Activated T-helper 17 cell treated with anti-CD3 and anti-CD28 coated beads, Interleukin-2, amount 50 U/mL, for 72 hours (primary cell): Measurements from ENCODE around the gene FOXO3B. TPM values are rescaled to one million over a fixed set of nuclear protein-coding genes. Genes with fewer than 3 reads are reported as not detected.
"Not testable (repeated sequence)": the region's sequence is repeated elsewhere in the genome, so short reads cannot be mapped to it uniquely, and the experiment has no call there.

Experiments used
- ATAC-seq: fragments of 150-1000 bp; cut with Tn5 transposase; replicated peaks from 2 replicates; pipeline ENCODE4 v1.10.0; 2021; ENCODE audit warnings: mild to moderate bottlenecking, moderate library complexity
- H3K27ac Mint-ChIP-seq: one replicate; pipeline ENCODE4 v1.8.0; 2022; ENCODE audit warnings: mixed read lengths
- H3K27me3 Mint-ChIP-seq: one replicate; pipeline ENCODE4 v1.8.0; 2022; ENCODE audit warnings: mixed read lengths
- H3K36me3 Mint-ChIP-seq: one replicate; pipeline ENCODE4 v1.8.0; 2022; ENCODE audit warnings: low read depth, mild to moderate bottlenecking, mixed read lengths
- H3K4me1 Mint-ChIP-seq: one replicate; pipeline ENCODE4 v1.8.0; 2022; ENCODE audit warnings: mixed read lengths
- H3K4me3 Mint-ChIP-seq: one replicate; pipeline ENCODE4 v1.8.0; 2022; ENCODE audit warnings: mild to moderate bottlenecking, mixed read lengths
- H3K9me3 Mint-ChIP-seq: one replicate; pipeline ENCODE4 v1.8.0; 2022; ENCODE audit warnings: mixed read lengths
- total RNA-seq, 2 donors: library from RNA; stranded (reverse); gene quantifications; one replicate each; pipeline ENCODE4 v1.2.3, GENCODE V29; 2022

The FOXO3B gene
- total RNA-seq = 1 to 10 TPM; 4.4 to 7.7 TPM

DNA sequence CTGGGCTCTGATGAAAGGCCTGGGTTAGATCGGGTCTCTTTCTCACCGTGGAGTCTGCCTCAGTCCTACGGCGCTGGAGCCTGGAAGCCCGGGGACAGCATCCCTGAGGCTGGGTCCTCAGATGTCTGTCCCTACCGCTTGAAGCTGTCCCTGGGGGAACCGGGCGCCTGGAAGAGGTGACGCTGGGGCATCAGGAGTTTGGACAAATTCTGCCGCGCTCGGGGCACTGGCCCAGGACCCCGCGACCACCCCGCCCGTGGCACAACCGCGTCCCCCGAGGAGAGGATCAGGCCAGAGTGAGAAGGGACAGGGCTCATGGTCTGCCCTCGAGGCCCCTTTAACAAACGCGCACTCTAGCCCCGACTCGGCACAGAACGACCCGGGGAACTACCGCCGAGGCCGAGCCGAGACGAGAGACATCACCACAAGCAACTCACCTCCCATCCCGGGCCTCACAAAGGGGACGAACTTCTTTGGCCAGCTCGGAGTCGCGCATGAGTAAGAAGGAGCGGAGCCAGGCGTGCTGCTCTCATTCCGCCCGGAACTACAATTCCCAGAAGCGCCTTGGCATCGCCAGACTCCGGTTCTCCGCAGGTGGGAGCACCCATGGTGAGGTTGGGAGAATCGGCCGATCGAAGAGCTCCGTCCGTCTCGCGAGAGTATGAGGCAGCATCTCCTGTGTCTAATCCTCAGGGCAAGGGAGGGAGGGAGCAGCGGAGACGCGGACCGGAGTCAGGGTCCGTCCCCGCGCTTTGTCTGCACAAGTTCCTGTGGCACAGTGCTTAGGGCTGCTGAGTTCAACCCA lies at the start of gene FOXO3B:
Gene FOXO3B (minus strand): TSS at position 548 of the 805 bp plus-strand sequence. CDS start 663 bp downstream, outside the sequence.
- peak; percentile 96 for ATAC-seq
- H3K4me1 Mint-ChIP-seq, H3K27ac Mint-ChIP-seq, H3K9me3 Mint-ChIP-seq, H3K27me3 Mint-ChIP-seq, H3K36me3 Mint-ChIP-seq: not testable (repeated sequence)
- H3K4me3 Mint-ChIP-seq = peak within 1 kb of the TSS; percentile 64

DNA sequence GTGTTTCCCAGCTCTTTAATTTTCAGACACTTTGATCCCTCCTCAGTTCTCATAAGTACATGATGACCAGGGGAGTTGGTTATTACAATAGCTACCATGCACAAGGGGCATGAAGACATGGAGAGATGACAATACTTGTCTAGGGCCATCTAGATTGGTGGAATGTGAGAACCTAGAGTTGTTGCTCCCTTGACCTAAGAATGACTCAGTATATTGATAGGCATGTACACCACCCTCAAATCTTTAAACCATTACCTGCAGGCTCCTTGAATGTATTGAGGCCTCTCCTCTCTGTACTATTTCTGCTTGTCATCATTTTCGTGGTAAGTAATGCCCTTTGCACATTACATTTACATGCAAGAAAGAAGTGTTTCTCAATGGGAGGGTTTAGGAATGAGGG lies 41.4 kb upstream of the FOXO3B start:
- not testable (repeated sequence) for ATAC-seq, H3K27me3 Mint-ChIP-seq, H3K36me3 Mint-ChIP-seq, H3K4me3 Mint-ChIP-seq, H3K9me3 Mint-ChIP-seq, H3K4me1 Mint-ChIP-seq, H3K27ac Mint-ChIP-seq

DNA sequence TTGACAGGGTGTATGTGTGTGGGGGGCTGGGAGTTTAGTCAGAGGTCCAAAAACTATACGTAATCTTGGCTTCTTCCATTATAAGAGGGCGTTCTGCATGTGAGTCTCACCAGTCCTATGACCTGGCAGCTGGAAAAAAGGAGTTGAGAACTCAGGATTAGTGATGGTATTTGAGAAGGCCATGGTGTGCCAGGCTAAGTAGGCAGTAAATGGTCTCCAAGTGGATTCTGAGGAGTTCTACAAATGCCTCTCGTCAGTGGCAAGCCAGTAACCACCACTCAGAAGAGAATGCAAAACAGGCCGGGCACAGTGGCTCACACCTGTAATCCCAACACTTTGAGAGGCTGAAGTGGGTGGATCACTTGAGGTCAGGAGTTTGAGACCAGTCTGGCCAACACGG lies 40.5 kb upstream of the FOXO3B start:
- H3K9me3 Mint-ChIP-seq, H3K27me3 Mint-ChIP-seq, ATAC-seq, H3K27ac Mint-ChIP-seq, H3K36me3 Mint-ChIP-seq, H3K4me3 Mint-ChIP-seq, H3K4me1 Mint-ChIP-seq: not testable (repeated sequence)

DNA sequence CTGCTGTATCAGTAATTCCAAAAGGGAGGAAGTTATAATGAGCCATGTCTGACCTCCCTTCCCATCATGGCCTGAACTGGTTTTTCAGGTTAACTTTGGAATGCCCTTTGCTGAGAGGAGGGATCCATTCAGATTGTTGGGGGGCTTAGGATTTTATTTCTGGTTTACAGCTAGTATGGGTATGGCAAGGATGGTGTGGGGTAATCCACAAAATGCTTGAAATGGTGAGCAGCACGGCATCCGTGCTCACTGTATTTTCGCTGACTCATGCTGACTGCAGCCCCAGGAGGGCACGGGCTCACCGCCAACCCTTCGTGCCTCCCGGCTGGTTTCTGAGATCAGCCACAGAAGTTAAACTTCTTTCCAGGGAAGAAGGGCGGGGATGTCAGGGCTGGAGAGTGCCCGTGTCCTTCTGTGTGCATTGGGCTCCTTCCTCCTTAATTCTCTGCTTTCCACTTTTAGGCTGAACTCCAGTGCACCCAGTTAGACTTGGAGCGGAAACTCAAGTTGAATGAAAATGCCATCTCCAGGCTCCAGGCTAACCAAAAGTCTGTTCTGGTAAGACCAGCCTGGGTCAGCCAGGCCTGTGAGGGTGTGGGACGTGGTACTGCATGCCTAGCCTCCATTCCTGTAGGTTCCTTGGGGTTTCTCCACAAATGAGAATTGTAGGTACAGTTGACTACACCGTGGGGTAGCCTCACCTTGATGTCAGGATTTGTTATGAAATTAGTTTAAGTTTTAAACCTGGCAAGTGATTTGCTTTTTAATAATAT lies 39.8 kb upstream of the FOXO3B start:
- H3K27ac Mint-ChIP-seq, H3K27me3 Mint-ChIP-seq, H3K9me3 Mint-ChIP-seq, H3K36me3 Mint-ChIP-seq, H3K4me1 Mint-ChIP-seq, ATAC-seq, H3K4me3 Mint-ChIP-seq: not testable (repeated sequence)

DNA sequence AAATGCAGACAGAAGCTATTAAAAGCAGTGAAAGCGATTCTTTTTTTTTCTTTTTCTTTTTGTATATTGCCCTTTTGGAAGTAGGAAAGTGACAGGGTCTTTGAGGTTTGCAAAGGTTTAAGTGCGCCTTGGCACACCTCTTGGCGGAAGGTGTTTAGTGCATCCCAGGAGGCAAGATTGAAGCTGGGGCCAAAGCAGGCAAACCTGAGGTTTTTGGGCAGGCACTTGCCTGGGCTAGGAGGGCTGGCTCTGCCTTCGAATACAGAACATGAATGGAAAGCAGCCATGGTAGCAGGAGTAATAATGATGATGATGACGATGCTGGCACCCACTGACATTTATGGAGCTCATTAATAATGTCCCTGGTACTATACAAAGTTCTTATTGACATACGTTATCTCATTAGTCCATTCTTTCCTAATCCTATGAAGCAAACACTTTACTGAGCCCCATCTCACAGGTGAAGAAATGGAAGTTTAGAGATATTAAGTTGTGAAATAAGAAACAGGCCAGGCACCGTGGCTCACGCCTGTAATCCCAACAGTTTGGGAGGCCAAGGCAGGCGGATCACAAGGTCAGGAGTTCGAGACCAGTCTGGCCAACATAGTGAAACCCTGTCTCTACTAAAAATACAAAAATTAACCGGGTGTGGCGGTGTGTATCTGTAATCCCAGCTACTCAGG lies 37.5 kb upstream of the FOXO3B start:
- not testable (repeated sequence) for ATAC-seq, H3K27ac Mint-ChIP-seq

DNA sequence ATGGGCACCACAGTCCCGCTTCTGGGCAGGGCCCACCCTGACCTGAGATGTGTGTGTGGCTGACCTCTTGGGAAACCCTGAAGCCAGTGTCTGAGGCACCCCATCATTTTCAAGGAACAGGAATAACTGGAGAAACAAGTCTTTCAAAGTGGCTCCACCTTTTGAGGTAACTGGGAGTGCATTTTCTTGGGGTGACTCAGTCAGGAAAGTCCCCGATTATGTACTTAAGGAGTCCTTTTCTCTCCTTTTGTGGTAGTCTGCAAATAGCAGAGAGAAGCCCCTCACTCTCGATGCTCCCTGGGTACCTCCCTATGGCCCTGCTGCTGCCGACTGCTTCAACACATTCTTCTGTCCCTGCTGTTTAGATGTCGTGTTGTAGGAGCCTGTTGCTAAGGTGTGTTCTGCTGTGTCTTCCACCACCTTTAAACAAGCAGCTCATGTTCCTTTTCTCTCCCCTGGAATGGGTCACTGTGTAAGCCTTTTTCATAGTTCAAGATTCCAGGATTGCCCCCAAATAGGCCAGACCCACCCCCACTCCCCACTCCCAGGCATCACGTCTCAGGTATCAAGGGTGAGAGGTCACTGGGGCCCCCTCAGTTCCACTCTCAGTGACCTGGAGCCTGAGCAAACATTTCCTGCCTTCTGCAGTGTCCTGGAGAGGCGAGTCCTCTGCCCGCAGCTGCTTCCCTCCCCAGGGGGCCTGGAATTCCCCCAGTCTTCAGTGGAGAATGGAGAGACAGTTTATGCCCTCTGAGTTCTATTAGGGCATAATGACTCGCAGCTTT lies 36.7 kb upstream of the FOXO3B start:
- H3K4me3 Mint-ChIP-seq, H3K4me1 Mint-ChIP-seq, H3K36me3 Mint-ChIP-seq, H3K27me3 Mint-ChIP-seq, ATAC-seq, H3K9me3 Mint-ChIP-seq: not testable (repeated sequence)
- H3K27ac Mint-ChIP-seq = peak overlapping the region; percentile 54

More for the DNA sequence above, 37.5 kb upstream of the FOXO3B start:
- H3K9me3 Mint-ChIP-seq, H3K36me3 Mint-ChIP-seq, H3K4me3 Mint-ChIP-seq, H3K27me3 Mint-ChIP-seq, H3K4me1 Mint-ChIP-seq: not testable (repeated sequence)

GRCh38 chr17:18712354-18712999 lies 30.4 kb upstream of the FOXO3B start:
- not testable (repeated sequence) for H3K4me1 Mint-ChIP-seq

GRCh38 chr17:18708215-18708614 lies 26.1 kb upstream of the FOXO3B start:
- not testable (repeated sequence) for H3K36me3 Mint-ChIP-seq, H3K4me3 Mint-ChIP-seq, H3K27me3 Mint-ChIP-seq, H3K4me1 Mint-ChIP-seq, ATAC-seq, H3K27ac Mint-ChIP-seq, H3K9me3 Mint-ChIP-seq

More at GRCh38 chr17:18712354-18712999, 30.4 kb upstream of the FOXO3B start:
- H3K27me3 Mint-ChIP-seq, H3K36me3 Mint-ChIP-seq, H3K9me3 Mint-ChIP-seq, H3K4me3 Mint-ChIP-seq, H3K27ac Mint-ChIP-seq: not testable (repeated sequence)
- ATAC-seq = peak; percentile 62

DNA sequence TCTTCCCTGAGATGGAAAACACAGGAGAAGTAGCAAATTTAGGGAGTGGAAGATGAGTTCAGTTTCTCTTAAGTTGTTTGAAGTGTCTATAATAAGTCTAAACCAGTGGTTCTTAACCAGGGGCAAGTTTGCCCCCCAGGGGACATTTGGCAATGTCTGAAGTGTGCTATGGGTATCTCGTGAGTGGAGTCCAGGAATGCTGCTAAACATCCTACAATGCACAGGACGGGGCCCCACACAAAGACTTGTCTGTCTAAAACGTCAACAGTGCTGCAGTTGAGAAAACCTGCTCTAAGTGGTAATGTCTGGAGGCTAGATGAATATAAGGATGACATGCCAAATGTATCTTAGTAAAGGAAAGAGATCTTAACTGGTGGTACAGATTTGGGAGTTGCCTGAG lies 23.8 kb upstream of the FOXO3B start:
- H3K27me3 Mint-ChIP-seq, H3K27ac Mint-ChIP-seq, ATAC-seq, H3K4me3 Mint-ChIP-seq, H3K9me3 Mint-ChIP-seq, H3K36me3 Mint-ChIP-seq, H3K4me1 Mint-ChIP-seq: not testable (repeated sequence)

- H3K27me3 Mint-ChIP-seq, H3K9me3 Mint-ChIP-seq, H3K36me3 Mint-ChIP-seq, ATAC-seq, H3K4me1 Mint-ChIP-seq: not testable (repeated sequence)
- H3K4me3 Mint-ChIP-seq = peak overlapping the region; percentile 89
- H3K27ac Mint-ChIP-seq = peak overlapping the region; percentile 78
These were observed 16.5 kb upstream of the FOXO3B start for GRCh38 chr17:18698473-18699103.

- not testable (repeated sequence) for H3K4me3 Mint-ChIP-seq, H3K27ac Mint-ChIP-seq
These were observed 13.0 kb upstream of the FOXO3B start for GRCh38 chr17:18695143-18695542.

DNA sequence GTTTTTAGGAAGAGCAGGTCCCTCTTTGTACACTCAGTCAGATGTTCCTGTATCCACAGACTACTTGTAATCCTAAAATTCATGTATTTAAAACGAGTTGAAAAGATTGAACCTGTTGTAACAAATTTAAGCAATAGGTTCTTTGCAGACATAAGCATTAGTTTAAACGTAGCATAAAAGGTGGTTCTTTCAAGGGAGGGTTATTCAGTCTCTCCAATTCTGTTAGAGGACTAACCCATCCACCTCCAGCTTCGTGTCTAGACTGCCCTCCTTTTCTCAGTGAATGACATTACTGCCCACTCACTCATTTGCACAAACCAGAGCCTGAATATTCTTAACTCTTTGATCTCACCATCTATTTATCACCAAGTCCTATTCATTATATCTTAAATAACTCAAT lies 554 bp upstream of the FOXO3B start:
- H3K27me3 Mint-ChIP-seq, H3K9me3 Mint-ChIP-seq, H3K27ac Mint-ChIP-seq, H3K36me3 Mint-ChIP-seq, H3K4me1 Mint-ChIP-seq: not testable (repeated sequence)
- ATAC-seq = peak; percentile 63
- peak overlapping the region; percentile 64 for H3K4me3 Mint-ChIP-seq

More at GRCh38 chr17:18695143-18695542, 13.0 kb upstream of the FOXO3B start:
- not testable (repeated sequence) for H3K27me3 Mint-ChIP-seq, H3K9me3 Mint-ChIP-seq, H3K36me3 Mint-ChIP-seq, ATAC-seq, H3K4me1 Mint-ChIP-seq

- H3K36me3 Mint-ChIP-seq = peaks cover 25% of the 10 kb centered on the region
- not testable (repeated sequence) for H3K27me3 Mint-ChIP-seq, H3K4me3 Mint-ChIP-seq, H3K9me3 Mint-ChIP-seq, ATAC-seq, H3K27ac Mint-ChIP-seq, H3K4me1 Mint-ChIP-seq
These were observed 4.7 kb downstream of the FOXO3B start for GRCh38 chr17:18677381-18677780.
